Middle frontal gyrus (tissue), 1 donor: ENCODE results near the gene NDST1.

ENCODE experiments used
- DNase-seq: peaks from one replicate; pipeline ENCODE4 v3.0.0-alpha.2; 2015; ENCODE audit warnings: low spot score; ENCODE audit errors: extremely low spot score

NDST1 gene

DNA sequence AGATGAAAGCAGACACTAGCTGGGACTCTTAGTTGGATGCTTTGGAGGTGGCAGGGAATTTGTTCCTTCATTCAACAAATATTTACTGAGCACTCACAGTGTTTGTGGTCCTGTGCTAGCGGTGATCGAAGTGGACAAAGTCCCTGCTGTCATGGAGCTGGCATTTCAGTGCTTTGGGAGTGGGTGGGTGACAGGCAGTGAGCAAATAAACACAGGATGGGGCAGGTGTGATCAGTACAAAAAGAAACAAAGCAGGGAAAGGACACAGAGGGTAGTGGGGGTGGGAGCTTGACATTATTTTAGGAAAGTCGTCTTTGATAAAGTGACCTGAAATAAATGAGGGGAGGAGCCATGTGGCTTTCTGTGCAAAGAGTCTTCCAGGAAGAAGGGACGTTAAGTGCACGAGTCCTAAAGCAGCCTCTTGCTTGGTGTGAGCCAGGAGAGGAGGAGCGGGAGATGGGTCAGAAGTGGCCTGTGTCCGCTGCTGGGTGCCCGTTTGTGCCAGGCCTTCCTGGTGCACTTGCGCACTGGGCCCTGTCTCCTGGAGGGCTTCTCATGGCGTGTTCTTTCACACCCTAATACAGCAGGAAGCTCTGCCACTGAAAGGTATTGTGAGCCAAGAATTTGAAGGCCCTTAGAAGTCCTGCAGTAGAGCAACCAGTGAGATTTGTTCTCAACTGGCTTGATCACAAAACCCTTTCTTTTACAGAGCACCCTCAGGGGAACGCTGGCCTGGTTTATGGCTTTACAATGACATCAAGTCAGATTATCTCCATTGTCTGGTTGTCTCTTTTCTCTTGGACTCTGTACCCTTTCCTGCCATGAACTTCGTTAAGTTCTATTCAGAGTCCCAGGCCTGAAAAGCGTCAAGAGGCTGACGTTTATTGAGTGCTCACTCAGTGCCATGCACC lies 14.8 kb downstream of the NDST1 start:
- no peak for DNase-seq

DNA sequence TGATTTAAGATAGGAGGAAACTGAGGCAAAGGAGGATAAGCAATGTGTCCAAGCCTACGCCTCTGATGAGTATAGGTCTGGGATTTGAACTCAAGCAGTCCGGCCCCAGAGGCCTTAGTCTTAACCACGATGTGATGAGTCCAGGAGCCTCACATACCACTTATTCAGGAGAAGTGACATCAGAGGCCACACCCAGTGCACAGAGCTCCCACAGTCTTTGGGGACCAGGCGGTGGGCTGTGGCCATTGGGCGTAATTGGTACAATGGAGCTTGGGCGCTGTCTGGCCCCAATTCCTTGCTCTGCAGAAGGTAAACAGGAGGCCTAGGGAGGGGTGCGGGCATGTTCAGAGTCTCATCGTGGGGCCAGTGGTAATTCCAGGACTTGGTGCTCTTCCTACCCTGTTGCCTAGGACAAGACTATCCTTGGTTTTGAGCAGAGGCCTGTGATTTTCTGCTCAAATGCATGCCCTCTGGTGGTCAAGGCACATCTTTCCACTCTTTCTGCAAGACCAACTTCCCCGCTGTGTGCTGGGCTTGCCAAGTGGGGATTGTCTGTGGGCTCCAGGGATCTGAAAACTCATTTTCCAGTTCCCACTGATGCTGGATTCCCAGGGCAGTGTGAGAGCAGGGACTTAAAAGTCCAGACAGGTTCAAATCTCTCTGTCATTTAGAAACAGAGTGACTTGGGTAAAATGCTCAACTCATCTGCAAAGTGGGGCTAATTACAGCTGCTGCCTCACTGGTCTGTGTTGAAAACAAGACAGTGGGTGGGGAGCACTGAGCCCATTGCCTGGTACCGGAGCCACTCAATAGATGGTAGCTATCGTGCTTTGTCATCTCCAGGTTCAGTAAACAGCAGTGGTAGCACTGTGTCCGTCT lies 15.8 kb downstream of the NDST1 start:
- peak; percentile 49 for DNase-seq

DNA sequence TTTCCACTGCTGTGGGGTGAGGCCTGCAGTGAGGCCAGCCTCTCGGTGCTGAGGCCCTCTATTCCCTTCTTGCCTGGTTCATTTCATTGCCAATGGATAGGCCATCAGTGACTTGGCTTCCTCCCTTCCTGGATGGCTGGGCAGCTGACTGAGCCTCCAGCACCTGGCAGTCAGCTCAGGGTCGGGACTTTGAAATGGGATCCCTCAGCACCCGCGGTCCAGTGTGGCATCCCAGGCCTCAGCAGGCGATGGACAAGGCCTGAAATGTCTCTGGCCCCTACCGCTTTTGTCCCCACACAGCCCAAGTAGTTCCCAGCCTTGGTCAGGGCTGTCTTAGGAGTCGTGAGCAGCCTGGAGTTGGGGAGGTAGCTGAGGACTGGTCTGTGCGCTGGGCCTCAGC lies 17.2 kb downstream of the NDST1 start:
- DNase-seq, result no peak

DNA sequence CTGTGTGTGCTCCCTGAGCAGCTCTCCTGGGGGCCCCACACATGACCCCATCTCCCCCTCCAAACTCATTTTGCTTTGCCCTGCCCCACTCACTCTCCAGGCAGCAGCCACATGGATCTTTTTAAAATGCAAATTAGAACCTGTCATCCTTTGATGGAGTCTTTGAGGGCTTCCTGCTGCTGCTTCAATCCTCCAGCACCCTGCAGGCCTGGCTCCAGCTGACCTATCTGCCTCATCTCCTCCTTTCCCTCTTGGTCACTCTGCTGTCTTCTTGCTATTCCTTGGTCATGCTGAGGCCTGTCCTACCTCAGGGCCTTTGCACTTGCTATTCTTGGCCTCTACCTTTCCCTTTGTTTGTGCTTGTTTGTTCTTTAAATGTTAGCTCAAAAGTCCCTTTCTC lies 17.9 kb downstream of the NDST1 start:
- DNase-seq, result no peak

DNA sequence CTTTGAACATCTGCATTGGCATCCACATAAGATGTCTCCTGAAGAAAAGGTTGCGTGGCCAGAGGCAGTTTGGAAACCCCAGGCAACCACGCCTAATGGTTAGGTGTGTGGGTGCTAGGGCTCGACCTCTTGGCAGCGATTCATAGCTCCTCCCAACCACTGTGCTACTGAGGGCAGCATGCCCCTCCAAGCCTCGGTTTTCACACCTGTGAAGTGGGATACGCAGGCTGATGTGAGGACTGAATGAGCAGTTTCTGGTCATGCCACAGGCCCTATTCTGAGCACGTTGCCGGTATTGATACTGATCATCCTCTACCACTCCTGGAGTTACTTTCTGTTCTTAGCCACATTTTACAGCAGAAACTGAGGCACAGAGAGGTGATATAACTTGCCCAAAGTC lies 19.1 kb downstream of the NDST1 start:
- no peak for DNase-seq

DNA sequence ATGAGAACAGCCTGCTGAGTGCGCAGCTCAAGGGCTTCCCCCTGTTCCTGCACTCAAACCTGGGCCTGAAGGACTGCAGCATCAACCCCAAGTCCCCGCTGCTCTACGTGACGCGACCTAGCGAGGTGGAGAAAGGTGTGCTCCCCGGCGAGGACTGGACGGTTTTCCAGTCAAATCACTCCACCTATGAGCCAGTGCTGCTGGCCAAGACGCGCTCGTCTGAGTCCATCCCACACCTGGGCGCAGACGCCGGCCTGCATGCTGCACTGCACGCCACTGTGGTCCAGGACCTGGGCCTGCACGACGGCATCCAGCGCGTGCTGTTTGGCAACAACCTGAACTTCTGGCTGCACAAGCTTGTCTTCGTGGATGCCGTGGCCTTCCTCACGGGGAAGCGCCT lies 19.9 kb downstream of the NDST1 start:
- no peak for DNase-seq

DNA sequence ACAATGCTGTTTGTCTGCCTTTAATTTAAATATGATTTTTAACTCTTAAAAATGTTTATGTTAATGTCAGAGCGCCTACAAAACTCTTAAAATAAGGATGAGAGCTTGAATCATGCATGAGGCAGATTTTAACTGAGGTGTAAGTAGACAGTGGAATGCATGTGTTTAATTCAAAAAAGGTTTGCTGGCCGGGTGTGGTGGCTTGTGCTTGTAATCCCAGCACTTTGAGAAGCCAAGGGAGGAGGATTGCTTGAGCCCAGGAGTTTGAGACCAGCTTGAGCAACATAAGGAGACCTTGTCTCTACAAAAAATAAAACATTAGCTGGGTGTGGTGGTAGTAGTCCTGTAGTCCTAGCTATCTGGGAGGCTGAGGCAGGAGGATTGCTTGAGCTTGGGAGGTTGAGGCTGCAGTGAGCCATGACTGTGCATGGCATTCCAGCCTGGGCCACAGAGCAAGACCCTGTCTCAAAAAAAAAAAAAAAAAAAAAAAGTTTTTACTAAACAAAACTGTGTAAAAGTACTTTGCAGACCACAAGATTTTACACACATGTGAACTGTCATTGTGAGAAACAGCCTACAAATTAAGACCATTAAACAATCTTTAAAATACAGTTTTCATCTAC lies 21.1 kb downstream of the NDST1 start:
- no peak for DNase-seq

DNA sequence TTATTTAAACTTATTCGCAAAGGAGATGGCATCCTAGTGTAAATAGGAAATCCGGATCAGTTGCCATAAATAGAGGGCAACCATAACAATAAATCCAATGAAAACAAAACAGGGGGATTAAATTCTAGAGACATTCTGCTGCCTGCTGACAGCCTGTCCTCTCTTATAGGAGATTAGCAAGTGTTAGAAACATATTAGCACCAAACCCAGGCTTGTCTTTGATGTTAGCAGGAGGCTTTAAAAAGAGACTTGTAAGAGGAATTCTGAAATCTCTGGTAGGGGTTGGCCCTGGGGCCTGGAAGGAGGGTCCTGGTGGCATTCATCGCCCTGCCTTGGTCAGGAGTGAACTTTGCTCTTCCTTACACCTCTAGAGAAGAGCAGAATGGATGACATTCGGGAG lies 21.6 kb downstream of the NDST1 start:
- no peak for DNase-seq

DNA sequence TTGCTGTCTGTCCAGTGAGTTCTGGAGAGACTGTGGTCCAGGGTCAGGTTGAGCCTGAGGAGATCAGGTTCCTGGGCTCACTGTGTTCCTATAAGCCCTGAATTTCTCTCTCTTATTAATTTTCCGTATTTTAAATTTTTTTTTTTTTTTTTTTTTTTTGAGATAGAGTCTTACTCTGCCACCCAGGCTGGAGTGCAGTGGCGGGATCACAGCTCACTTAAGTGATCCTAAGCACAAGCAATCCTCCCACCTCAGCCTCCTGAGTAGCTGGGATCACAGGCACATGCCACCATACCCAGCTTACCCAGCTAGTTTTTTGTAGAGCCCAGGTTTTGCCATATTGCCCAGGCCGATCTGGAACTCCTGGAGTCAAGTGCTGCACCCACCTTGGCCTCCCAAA lies 22.5 kb downstream of the NDST1 start:
- no peak for DNase-seq

DNA sequence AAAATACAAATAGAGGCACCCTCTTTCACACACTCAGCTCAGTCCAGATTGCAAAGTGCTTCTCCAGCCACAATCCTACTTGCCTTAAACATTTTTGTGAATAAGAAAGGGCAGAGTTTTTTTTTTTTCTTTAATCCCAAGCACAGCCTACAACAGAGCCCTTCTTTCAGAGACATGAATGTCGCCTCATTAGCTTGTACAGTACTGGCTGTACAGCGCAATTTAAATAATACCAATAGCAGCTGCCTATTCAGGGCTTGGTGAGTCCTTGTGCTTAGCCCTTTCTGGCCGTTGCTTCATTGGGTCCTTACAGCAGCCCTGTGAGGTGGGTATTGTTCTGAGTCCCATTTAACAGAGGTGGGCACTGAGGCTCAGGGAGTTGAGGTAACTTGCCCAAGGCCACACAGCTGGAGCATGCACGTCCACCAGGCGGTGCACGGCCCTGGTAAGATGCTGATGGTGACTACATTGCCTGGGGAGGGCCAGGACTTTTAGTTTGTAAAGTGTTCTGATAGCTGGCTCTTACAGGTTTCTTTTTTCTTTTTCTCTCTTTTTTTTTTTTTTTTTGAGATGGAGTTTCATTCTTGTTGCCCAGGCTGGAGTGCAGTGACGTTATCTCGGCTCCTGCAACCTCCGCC lies 23.1 kb downstream of the NDST1 start:
- DNase-seq, result no peak

DNA sequence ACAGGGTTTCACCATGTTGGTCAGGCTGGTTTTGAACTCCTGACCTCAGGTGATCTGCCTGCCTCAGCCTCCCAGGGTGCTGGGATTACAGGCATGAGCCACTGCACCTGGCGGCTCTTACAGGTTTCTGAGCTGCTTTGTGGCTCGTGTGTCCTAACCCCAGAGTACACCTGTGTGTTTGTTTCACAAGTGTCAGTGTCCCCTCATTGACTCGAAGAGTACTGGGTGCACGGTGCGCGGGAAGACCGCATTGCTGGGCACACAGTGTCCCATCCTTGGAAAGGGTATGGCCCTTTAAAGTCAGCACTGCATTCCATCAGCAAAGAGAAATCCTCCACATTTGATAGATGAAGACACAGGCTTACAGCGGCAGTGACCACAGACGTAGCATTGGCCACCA lies 23.8 kb downstream of the NDST1 start:
- DNase-seq, result no peak

DNA sequence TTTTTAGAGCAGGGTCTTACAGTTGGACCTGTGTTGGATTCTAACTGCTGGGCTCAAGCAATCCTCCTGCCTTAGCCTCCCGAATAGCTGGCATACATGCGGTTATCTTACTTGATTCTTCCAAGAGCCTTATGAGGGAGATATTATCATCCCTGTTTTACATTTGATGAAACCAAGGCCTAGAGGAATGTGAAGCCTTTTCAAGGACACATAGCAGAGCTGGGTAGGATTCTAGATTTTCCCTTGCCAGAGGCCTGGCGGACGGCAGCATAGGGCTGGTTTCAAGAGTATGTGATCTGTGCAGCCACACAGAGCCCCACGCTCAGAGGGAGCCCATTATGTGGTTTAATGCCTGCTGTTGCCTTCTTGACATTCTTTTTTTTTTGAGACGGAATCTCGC lies 24.2 kb downstream of the NDST1 start:
- no peak for DNase-seq

DNA sequence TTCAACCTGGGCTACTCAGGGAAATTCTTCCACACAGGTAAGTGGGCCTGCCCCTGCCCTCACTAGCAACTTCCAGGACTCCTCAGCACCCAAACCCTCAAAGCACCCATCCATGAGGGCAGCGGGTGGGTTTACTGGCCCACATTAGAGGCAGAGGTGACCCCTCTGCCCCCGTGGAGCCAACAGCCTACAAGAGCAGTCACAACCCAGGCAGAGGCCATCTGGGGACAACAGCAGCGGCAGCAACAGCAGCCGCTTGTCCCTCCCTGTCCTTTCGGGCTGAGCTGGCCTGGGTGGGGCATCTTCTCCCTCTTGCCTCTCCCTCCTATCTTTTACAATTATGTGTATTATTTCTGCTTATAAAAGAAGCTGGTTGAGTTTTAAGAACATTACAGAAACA lies 25.1 kb downstream of the NDST1 start:
- no peak for DNase-seq

DNA sequence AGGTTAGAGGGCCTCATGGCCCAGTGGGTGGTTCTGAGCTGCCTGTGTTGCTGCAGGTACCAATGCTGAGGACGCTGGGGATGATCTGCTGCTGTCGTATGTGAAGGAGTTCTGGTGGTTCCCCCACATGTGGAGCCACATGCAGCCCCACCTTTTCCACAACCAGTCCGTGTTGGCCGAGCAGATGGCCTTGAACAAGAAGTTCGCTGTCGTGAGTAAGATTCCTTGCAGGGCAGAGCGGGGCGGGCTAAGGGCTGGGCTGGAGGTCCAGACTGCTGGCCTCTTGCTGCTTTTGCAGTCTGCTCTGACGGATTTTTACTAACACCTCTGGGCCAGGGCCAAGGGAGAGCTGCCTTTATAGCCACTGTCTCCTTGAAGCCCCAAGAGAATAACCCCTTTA lies 26.9 kb downstream of the NDST1 start:
- no peak for DNase-seq

DNA sequence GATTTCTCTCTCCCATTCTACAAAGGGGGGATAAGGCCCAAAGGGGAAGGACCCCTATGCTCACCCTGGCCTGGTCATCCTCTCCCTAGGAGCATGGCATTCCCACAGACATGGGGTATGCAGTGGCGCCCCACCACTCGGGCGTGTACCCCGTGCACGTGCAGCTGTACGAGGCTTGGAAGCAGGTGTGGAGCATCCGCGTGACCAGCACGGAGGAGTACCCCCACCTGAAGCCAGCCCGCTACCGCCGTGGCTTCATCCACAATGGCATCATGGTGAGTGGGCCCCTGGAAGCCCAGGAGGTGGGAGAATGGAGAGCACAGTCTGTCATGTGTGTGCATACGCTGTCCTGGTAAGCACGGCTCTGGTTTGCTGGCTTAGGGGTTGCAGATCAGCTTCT lies 27.7 kb downstream of the NDST1 start:
- DNase-seq, result no peak

DNA sequence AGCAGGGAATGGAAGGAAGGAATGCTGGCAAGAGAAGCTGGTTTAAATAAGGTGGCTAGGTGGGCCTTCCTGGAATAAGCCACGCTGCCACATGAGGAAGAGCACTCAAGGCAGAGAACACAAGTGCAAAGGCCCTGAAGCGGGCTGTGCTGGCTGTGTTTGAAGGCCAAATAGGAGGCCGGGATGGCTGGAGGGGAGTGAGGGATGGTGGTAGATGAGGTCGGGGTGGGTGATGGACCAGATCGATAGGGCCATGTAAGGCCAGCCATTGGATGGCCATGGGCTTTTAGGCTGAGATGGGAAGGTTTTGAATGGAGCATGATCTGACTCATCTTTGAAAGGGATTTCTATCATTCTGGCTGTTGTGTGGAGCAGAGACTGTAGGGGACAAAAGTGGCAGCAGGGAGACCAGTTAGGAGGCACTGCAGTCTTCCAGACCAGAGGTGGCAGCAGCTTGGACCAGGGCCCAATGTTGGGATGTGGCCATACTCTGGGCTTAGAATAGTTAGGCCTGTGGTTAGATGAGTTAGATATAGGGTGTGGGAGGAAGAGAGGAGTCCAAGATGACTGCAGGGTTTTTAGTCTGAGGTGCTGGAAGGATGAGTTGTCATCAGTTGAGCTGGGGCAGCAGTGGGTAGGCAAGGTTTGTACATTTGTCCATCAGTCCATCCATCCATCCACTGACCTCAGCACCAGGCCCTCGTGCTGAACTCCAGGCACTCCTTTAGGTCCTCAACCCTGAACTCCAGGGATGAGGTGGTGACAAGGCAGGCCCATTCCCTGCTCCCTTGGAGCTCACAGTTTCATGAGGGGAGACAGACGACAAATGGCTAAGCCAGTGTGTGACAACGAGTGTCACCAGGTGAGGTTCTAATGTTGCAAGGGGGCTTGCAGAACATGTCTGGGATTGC lies 30.3 kb downstream of the NDST1 start:
- no peak for DNase-seq

DNA sequence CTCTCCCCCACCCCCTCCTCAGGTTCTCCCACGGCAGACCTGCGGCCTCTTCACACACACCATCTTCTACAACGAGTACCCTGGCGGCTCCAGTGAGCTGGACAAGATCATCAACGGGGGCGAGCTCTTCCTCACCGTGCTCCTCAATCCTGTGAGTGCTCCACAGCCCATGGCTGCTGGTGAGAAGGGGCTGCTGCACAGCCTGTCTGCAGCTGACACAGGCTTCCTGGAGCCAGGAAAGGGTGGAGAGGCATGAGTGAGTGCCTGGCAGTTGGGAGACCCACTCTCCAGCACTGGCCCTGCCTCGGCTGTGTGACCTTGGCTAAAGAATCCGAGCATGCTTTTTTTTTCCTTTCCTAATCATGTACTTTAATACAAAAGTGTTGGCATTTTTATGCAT lies 31.3 kb downstream of the NDST1 start:
- DNase-seq, result no peak

DNA sequence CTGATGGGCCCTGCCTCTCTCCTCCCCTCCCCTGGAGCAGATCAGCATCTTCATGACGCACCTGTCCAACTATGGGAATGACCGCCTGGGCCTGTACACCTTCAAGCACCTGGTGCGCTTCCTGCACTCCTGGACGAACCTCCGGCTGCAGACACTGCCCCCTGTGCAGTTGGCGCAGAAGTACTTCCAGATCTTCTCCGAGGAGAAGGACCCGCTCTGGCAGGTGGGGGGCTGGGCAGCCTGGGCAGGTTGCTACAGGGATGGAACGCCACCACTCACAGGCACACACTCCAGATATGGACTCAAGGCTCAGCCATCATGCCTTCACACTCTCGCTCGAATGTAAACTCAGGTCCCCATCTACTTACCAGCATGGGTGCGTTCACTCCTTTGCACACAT lies 32.1 kb downstream of the NDST1 start:
- DNase-seq, result no peak

DNA sequence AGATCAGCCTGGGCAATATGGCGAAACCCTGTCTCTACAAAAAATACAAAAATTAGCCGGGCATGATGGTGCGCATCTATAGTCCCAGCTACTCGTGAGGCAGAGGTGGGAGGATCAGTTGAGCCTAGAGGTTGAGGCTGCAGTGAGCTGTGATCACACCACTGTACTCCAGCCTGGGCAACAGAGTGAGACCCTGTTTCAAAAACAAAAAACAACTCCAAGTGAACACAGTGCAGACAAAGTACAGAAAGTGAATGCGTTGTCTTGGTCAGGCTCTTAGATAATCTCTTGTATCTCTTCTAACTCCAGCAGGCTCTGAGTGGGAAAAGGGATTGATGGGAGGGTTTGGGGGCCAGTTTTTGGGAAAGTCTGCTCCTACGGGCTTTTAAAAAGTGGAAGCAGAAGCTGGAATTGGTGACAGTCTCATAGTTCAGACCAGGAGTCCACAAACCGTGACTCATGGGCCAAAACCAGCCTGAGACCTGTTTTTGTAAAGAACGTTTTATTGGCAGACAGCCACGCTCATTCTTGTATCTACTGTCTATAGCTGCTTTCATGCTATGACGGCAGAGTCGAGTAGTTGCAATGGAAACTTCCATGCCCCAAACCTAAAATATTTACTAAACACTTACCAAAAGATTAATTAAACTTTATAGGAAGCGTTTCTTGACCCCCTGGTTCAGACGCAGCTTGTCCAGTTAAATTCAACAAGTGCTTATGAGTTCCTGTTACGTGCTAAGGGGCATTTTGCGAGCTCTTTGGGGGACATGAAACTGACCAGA lies 32.9 kb downstream of the NDST1 start:
- no peak for DNase-seq

DNA sequence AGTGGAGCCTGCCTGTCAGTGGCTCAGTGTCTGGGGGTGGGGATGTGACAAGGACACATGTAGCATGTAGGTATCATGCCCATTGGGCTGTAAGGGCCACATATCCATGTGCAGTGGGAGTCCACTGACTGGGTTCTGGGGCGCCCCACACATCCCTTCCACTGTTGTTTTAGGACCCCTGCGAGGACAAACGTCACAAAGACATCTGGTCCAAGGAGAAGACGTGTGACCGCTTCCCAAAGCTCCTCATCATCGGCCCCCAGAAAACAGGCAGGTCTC lies 33.4 kb downstream of the NDST1 start:
- no peak for DNase-seq
